ENCODE results near the gene CFAP73. TPM values are rescaled to one million over a fixed set of nuclear protein-coding genes. Genes with fewer than 3 reads are reported as not detected.

The CFAP73 gene
- total RNA-seq, 1 experiment from 2014 or later = 0.97 TPM

DNA sequence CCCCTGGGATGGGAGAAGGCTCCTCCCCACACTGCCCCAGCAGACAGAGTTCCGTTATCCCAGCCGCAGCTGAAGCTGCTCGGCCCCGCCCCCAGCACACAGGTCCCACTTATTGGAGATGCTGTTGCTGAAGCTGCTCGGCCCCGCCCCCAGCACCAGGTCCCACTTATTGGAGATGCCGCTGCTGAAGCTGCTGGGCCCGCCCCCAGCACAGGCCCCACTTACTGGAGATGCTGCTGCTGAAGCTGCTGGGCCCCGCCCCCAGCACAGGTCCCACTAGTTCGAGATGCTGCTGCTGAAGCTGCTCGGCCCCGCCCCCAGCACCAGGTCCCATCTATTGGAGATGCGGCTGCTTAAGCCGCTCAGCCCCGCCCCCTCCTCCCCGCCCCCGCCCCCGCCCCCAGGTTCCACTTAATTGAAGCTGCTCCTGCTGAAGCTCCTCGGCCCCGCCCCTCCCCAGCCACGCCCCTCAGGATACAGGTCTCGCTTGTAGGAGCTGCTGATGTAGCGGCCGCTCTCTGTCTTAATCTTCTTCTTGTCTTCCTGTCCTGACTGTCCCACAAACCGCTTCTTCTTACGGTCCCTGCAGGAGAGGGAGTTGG lies 12.0 kb downstream of the CFAP73 start:
- DNase-seq (ENCODE audit: extremely low read depth, low read depth) = no peak

DNA sequence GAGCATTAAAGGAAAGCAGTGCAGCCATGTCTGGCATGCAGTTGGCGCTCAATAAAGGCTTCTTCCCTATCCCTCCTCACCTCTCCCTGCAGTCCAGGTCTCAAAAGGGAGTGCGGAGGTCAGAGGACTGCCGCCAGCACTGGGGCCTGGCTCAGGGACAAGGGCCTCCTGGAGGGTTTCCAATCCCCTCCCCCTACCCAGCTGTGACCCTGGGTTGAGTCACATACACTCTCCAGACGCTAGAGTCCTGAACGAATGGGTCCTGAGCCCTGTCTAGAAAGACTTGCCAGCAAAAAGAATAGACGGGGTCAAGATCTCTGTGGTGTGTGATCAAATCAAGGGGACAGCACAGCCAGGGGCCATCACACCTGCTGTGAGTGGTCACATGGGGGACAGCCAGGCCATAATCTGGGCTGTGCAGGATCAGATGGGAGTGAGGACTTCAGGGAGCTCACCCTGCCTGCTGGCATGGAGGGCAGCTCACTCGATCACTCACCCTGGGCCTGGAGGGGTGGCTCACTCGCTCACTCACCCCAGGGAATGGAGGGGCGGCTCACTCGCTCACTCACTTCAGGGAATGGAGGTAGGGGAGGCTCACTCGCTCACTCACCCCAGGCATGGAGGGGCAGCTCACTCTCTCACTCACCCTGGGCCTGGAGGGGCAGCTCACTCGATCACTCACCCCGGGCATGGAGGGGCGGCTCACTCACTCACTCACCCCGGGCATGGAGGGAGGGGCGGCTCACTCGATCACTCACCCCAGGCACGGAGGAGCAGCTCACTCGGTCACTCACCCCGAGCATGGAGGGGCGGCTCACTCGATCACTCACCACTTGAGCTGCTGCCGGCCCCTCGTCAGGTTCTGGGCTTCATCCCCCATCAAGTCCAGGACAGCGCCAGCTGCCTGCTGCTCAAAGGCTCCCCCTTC lies 12.8 kb downstream of the CFAP73 start:
- no peak for DNase-seq (ENCODE audit: extremely low read depth, low read depth)

DNA sequence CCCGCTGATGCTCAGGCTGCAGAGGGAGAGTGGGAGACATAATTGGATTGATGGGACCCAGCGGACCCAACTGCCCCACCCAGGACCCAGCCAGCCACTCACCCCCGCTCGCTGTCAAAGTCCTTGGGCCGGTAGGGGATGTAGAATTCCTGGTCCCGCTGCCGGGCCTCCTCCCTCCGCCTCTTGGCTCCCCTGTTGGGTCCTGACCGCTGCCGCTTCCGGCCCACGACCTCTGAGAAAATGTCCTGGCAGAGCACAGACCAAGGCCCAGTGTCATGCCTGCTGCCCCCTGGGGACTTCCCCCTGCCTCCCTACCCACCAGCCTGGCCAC lies 13.5 kb downstream of the CFAP73 start:
- no peak for DNase-seq (ENCODE audit: extremely low read depth, low read depth)

DNA sequence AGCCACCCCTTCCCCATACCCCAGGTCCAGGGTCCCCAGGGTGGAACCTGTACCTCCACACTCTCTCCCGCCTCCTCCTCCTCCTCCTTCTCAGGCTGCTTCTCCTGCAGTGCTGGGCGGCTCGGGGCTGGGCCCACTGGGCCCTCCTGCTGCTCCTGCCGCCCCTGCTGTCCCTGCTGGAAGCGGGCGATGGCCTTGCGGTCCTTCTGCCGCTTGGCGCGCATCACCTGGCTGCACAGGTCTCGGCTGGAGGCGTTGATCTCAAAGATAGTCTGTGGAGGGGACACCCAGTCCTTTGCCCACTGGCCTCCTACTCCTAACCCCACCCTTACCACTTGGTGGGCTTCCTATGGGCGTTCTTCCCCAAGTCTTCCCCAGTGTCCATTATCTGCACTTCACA lies 14.5 kb downstream of the CFAP73 start:
- DNase-seq (ENCODE audit: extremely low read depth, low read depth) = no peak

DNA sequence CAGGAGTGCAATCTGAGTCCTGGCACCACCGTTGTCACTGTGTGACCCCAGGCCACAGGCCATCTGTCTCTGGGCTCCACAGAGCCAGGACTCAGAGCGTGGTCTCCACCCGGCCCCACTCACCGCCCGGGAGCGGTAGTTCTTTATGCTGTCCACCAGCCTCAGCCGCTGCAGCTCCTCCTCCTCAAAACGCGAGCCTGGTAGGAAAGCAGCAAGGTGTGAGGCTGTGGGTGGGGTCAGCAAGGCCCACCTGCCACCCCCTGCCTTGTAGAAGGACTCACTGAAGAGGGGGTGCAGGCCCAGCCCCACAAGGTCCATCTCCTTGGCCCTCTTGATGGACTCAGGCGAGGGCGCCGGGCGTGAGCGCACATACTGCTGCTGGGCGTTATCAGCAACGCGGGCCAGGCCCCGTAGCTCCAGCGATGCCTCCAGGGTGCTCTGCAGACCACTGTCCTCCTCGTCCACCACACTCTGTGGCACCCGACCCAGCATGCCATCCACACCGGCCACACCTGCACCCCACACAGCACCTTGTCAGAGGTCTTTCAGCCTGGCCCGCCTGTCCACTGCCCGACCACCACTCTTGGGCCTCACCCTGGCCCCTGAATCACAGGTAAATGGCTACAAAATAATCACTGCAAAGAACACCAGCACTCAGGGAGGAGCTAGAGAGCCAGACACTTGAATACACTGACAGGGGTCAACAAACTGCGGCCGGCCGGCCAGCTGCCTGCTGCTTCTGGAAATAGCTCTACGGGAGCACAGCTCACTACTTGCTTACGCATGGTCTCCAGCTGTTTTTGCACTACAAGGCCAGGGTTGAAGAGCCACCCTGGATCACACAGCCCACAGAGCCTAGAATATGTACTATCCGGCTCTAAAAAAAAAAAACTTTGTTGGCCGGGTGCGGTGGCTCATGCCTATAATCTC lies 16.3 kb downstream of the CFAP73 start:
- no peak for DNase-seq (ENCODE audit: extremely low read depth, low read depth)

DNA sequence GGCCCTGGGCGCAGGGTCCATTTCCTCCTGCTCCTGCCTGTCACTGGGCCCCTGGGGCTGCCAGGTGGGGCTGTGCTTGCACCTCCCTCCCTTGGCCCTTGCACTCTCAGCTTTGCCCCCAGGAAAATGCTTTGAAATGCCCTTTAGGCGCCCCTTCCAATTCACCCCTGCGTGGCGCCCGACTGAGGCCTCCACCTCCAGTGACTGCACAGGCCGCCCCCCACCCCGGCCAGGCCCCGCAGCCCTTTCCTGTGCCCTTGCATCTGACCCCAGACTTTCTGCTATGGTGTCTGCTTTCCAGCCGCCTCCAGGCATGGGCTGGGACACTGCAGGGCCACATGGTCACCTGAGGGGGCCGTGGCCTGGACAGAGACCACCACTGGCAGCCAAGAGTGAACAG lies 18.3 kb downstream of the CFAP73 start:
- DNase-seq (ENCODE audit: extremely low read depth, low read depth) = no peak

DNA sequence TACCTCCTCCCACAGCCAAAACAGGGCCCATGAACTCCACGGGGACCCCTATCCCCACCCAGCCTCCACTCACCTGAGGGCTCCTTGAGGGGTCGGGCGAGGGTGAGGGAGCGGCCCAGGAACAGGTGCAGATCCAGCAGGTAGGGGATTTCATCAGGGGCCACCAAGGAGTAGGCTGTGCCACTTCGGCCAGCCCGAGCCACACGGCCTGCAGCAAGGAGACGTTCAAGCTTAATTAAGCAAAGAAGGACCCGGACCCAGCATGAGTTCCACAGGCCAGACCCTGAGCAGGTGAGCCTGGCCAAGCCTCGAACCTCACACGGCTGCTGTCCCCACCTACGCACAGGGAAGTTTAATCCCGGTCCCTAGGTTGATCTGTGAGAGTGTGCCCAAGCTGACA lies 20.2 kb downstream of the CFAP73 start:
- no peak for DNase-seq (ENCODE audit: extremely low read depth, low read depth)

DNA sequence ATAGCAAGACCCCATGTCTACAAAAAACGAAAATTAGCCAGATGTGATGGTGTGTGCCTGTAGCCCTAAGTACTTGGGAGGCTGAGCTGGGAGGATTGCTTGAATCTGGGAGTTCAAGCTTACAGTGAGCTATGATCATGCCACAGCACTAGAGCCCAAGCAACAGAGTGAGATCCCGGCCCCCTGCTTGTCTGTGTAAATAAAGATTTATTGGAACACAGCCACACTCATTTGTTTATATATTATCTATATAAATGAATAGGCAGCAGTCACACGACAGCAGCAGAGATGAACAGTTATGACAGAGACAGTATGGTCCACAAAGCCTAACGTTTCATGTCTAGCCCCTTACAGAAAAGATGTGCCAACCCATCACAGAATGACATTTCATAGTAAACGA lies 20.9 kb downstream of the CFAP73 start:
- no peak for DNase-seq (ENCODE audit: extremely low read depth, low read depth)

DNA sequence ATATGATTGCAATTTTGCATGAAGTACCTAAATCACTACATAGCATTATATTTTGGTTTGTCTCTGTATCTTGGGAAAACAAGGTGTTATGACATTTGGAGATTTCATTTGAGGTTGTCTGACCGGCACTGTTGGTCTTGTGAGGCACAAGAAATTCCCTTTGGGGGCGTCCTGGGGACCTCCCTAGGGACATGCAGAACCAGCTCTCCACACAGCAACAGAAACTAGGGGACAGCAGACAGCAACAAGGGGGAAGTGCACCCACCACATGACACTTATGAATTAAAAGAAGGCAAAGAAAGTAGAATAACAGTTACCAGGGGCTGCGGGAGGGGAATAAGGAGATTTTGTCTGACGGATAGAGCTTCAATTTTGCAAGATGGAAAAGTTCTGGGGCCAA lies 21.4 kb downstream of the CFAP73 start:
- DNase-seq (ENCODE audit: extremely low read depth, low read depth) = no peak

DNA sequence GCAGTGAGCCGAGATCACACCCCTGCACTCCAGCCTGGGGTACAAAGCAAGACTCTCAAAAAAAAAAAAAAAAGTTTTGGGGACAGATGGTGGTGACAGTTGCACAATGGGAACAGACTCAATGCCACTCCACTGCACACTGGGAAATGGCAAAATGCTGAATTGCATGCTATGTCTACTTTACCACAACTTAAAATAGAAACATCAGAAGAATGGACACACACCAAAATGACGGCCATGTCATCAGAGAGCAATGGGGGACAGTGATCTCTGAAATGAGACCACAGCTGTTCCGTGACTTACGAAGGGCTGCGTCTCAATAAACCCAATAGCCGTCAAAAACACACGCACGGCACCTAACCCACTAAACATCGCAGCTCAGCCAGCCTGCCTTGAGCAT lies 22.0 kb downstream of the CFAP73 start:
- no peak for DNase-seq (ENCODE audit: extremely low read depth, low read depth)

DNA sequence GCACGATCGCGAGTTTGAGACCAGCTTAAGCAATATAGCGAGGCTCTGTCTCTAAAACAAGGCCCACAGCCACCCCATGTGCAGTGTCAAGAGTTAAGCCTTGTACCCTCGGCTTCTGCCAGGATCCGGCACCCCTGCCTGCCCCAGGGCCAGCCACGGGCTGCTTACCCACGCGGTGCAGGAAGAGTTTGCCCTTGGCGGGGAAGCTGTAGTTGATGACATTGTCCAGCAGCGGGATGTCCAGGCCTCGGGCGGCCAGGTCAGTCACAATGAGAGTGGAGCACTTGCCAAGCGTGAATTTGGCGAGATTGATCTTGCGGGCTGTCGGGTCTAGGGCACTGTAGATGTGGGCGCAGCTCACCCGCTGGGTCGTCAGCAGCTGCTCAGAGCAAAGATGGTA lies 22.7 kb downstream of the CFAP73 start:
- DNase-seq (ENCODE audit: extremely low read depth, low read depth) = no peak

DNA sequence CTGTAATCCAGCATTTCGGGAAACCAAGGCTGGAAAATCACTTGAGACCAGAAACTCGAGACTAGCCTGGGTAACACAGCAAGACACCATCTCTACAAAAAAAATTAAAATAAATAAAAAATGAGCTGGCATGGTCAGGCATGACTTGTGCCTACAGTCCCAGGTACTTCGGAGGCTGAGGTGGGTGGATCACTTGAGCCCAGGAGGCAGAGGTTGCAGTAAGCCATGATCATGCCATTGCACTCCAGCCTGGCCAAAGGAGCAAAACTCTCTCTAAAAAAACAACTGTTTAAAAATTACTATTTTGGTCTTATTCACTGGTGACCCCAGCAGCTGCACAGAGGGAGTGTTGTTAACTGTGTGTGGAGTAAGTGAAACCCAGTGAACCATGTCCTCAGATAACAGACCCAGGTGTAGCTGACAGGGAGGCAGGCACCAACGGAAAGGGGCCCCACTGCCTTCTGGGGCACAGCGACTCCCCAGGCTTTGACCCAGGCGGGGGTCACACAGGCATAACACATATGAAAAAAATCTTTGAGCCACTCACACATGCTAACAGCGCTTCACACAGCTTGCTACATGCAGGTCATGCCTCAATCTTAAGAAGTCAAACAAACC lies 23.7 kb downstream of the CFAP73 start:
- DNase-seq (ENCODE audit: extremely low read depth, low read depth) = no peak

DNA sequence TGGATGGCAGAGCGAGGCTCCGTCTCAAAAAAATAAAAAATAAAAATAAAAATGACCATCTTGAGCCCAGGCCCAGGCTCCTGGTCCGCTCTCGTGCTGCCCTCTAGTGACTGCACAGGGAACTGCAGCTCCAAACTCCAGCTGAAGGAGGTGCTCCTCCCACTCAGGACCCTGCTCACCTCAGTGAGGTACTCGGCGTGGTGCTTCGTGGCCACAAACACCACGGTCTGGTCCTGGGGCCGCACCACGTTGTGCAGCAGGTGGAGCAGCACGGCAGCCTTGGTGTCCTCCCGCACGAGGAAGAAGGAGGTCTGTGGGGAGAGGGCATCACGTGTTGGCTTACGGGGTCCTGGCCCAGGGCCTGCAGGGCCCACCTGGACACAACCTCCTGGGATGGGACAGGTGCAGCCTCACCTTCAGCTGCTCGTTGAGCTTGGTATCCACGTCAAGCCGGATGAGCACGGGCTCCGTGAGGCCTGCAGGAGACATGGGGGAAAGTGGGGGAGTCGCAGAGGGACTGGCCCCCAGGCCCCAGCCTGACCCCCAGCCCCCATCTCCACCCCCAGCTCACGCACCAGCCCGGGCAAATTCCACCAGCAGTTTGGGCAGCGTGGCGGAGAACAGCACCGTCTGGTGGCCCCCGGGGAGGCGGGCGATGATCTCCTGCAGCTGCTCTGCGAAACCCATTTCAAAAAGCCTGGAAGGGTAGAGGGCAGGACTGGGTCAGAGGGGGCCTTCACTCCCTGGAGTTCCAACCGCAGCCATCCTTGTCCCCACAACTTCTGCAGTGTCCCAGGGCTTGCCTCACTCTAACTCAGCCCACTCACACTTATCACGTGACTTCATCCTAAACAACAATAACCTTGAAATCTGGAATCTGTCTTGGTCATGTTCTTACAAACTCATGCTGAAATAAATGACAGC lies 25.2 kb downstream of the CFAP73 start:
- peak; percentile 53 for DNase-seq (ENCODE audit: extremely low read depth, low read depth)

DNA sequence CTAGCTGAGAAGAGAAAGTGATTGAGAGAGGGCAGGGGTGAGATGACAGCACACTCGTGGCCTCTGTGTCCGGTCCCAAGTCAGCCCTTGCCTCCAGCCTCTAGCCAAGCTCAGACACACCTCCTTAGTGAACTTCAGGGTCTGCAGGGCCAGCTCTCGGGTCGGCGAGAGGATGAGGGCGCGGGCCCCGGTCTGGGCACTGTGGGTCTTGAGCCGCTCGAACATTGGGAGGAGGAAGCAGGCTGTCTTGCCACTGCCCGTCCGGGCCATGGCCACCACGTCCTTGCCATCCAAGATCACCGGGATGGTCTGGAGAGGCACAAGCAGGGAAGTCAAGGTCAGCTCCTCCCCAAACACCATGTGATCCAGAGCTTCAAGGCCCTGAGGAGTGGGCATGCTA lies 29.5 kb downstream of the CFAP73 start:
- DNase-seq (ENCODE audit: extremely low read depth, low read depth) = no peak

DNA sequence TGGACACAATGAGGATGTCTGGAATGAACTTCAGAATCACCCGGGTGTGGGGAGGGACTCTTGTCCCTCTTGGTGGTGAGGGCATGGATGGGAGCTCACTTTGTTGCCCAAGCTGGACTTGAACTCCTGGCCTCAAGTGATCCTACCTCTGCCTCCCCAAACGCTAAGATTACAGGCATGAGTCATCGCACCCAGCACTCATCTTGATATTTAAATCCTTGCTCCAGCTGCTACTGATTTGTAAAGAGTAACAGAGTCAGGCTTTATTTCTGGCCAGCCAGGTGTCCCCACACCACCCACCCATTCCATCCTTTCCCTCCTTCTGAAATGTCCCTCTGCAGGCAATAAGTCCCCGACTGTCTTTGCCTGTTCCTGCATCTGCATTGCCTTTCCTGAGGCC lies 30.8 kb downstream of the CFAP73 start:
- no peak for DNase-seq (ENCODE audit: extremely low read depth, low read depth)

DNA sequence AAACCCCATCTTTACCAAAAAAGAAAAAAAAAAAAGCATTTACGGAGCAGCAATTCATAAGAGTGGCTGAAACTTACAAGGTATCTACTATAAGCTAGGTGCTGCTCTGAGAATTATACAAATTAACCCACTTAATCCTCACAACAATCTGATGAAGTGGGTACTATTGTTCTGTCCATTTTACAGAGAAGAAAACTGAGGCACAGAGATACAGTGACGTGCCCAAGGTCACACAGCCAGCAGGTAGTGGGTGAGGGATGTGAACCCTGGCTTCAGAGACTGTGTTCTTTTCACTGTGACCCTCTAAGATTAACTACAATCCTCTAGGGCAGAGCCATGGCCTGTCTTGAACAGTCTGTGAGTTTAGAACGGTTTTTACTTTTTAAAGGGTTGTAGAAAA lies 32.5 kb downstream of the CFAP73 start:
- no peak for DNase-seq (ENCODE audit: extremely low read depth, low read depth)

DNA sequence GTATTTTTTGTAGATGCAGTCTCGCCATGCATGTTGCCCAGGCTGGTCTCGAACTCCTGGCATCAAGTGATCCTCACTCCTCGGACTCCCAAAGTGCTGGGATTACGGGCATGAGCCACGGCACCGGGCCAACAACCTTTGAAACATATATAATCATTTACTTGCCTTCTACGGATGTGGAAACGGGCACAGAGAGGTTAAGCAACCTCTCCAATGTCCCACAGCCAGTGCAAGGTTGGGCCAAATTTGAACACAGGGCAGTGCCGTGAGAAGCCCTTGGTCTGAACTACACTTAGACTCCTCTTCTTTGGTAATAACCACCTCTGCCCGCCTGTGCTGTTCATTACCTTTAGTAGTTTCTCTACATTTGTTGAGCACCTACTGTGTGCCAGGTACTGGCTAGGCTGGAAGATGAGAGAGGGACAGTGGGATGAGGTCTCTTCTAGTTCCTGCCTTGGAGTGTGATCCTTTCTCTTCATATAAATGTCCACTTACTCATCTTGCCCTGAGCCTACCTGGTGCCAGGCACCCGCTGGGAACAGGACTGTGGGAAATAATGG lies 33.6 kb downstream of the CFAP73 start:
- no peak for DNase-seq (ENCODE audit: extremely low read depth, low read depth)

DNA sequence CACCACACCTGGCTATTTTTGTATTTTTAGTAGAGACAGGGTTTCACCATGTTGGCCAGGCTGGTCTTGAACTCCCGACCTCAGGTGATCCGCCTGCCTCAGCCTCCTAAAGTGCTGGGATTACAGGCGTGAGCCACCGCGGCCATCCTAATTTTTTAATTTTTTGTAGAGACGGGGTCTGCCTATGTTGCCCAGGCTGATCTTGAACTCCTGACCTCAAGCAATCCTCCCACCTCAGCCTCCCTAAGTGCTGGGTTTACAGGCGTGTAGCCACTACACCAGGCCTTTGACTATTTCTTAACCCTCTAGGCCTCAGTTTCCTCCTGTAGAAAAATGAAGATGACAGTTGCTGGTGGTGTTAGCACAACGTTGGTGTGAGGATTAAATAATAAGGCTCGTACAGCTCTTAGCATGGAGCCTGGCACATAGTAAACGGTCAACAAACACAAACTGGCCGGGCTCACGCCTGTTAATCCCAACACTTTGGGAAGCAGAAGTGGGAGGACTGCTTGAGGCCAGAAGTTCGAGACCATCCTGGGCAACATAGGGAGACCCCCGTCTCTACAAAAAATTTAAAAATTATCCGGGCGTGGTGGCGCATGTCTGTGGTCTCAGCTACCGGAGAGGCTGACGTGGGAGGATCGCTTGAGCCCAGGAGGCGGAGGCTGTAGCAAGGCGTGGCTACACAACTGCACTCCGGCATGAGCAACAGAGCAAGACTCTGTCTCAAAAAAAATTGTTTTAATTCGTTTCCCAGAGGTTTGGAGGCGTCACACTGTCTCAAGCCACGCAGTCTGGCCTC lies 34.8 kb downstream of the CFAP73 start:
- DNase-seq (ENCODE audit: extremely low read depth, low read depth) = no peak

DNA sequence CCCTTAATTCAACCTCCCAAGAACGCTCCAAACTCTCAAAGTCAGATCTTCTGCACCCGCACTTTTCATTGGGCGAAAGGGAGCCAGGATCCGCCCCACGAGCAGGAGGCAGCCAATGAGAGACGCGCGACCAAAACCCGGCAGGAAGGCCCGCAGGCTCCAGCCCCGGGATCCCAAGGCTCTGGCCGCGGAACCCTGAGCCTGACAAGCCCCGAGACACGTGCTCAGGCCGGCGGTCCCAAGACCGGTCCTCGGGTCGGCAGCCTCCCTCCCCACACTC lies 35.3 kb downstream of the CFAP73 start:
- DNase-seq (ENCODE audit: extremely low read depth, low read depth) = peak; percentile 89
